ENCODE data around the gene APAF1.
"Not testable (repeated sequence)": the region's sequence is repeated elsewhere in the genome, so short reads cannot be mapped to it uniquely, and the experiment has no call there.

The APAF1 gene

GRCh38 chr12:98727196-98727595 is 82.1 kb downstream of the APAF1 start:
- no peak for DNase-seq

GRCh38 chr12:98730412-98730811 is 85.3 kb downstream of the APAF1 start:
- DNase-seq = no peak

DNA sequence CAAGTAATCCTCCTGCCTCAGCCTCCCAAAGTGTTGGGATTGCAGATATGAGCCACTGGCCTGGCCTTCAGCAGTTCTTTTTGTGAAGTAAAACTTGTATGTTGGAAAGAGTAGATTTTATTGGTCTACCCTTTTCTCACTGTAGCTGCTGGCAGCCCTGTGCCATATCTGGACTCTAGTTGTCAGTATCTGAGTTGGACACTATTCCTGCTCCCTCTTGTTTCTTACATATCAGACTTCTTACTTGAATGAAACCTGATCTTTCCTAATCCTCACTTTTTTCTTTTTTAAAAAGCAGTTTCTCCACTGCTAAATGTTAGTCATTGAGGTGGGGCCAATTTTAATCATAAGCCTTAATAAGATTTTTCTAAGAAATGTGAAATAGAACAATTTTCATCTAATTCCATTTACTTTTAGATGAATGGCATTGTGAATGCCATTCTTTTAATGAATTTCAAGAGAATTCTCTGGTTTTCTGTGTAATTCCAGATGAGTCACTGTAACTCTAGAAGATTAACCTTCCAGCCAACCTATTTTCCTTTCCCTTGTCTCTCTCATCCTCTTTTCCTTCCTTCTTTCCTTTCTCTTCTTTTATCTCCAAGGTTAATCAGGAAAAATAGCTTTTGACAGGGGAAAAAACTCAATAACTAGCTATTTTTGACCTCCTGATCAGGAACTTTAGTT is 88.7 kb downstream of the APAF1 start:
- DNase-seq = no peak

DNA sequence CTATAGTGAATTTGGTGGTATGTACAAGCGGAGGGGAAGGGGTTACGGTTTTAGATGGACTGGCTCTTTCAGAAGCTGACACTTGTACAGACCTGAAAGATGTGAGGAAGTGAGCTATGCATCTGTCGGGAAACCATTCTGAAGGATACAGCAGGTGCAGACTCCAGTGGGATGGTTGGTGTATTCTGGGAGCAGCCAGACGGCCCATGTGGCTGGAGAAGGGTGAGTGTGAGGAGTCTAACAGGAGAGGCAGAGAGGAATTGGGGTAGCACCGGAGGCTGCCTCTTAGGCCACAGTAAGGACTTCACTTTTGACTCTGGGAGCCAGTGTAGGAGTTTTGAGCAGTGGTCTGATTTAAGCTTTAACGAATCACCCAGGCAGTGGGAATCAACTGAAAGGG is 90.7 kb downstream of the APAF1 start:
- no peak for DNase-seq

- peak; percentile 29 to 80 for DNase-seq
These were observed 91.5 kb downstream of the APAF1 start for GRCh38 chr12:98736352-98737321.

DNA sequence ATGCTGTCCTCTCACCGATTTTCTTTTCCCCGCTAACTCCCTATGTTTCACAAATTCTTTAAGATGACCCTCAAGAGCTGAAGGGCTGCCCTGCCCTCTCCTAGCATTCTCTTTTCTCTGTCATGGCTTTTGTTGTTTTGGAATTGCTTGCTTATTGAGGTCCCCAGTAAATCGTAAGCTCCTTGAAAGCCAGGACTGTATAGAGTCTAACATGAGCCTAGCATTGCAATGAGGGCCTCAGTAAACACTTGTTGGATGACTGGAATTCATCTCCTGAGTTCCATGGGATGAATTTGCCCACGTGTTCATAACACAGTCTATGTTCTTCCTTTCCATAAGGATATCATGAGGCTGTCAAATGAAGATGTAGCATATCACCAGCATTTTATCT is 92.2 kb downstream of the APAF1 start:
- no peak for DNase-seq

GRCh38 chr12:98738002-98738401 is 92.9 kb downstream of the APAF1 start:
- no peak for DNase-seq

- DNase-seq = no peak
These were observed 93.4 kb downstream of the APAF1 start for GRCh38 chr12:98738539-98738938.

DNA sequence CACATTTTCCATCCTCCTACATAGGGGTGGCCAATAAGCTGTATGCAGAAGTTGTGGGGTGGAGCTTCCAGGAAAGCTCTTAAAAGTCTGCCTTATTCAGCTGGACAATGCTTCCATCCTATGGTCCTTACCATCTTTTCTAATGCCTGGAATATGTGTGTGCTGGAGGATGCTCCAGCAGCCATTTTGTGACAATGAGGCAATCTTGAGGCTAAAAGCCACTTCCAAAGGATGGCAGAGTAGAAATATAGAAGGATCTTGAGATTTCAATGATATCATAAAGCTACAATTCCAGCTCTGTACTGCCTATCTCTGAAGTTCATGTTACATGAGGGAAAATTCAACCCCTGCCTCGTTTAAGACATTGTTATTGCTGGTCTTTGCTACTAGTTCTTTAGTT is 95.7 kb downstream of the APAF1 start:
- DNase-seq = no peak

GRCh38 chr12:98741196-98741555 is 96.1 kb downstream of the APAF1 start:
- no peak for DNase-seq

DNA sequence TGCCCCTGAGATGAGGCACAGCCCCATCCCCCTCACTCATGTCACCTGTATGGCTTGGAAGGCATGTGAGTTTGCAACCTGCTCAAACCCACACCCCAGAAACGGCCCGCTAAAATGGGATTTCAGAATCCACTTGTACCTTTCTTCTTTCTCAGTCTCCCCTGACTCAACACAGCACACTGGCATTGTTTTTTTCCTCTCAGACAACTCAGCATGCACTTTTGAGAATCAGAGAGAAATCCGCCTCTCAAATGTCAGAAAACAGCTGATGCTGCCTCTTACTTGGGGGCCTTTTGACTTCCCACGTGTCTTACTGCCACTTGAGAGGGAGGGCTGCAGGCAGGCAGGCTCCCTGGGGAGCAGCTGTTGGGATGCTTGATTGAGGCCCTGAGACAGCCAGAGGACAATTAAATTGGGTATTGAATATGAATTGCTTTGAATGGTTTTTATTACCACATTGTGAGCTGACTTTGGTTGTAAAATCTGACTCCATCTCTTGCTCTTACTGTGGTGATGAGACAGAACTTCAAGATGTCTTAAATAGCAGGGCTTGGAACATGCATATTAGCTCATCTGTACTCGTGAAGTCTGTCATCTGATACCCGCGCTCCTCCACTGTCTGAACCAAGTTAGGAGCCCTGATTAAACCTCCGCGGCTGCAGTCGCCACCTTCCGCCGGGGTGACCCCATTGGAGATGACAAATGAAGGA is 96.6 kb downstream of the APAF1 start:
- DNase-seq = no peak

GRCh38 chr12:98743362-98743953 is 98.4 kb downstream of the APAF1 start:
- no peak for DNase-seq

GRCh38 chr12:98744680-98745079 is 99.6 kb downstream of the APAF1 start:
- DNase-seq = no peak

GRCh38 chr12:98745578-98746391 is 100.7 kb downstream of the APAF1 start:
- DNase-seq = no peak

DNA sequence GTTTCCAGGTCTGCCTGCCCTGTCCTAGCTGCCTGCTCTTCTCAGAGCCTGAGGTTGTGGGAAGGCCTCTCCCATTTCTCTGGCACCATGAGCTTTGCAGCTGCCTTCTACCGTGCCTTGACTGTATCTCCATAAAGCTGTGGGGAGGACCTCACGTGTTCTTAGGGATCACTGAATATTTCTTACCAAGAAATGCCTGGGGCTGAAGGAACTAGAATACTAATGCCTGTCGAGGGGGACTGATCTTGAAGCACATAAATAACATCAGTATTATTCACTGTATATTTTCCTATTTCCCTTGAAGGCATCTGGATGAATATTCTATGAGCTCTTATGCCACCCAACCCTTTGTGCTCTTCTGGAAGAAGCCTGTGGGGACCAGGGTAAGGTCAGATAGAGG is 103.4 kb downstream of the APAF1 start:
- DNase-seq = no peak

- DNase-seq = no peak
These were observed 105.4 kb downstream of the APAF1 start for GRCh38 chr12:98750511-98750910.

DNA sequence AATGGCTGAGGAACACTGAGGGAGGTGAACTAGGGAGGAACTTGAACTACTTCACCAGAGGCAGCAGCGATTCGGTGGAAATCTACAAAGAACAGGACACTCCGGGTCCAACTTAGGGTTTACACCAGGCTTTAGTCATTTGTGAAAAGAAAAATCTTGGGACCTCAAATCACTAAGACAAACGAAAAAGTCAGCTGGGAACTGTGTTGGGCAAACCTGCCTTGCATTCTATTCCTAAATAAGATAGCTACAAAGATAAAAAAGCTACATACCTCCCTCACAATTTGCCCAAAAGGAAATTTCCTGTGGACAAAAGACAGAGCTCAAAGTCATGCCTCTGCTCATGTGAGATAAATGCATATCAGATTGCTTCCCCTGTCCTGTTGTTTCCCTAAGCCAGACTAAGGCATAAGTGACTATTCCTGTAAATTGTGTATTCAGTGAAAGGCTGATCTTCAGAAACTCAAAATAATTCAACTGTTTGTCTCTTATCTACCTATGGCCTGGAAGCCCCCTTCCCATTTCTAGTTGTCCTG is 106.6 kb downstream of the APAF1 start:
- DNase-seq = no peak

DNA sequence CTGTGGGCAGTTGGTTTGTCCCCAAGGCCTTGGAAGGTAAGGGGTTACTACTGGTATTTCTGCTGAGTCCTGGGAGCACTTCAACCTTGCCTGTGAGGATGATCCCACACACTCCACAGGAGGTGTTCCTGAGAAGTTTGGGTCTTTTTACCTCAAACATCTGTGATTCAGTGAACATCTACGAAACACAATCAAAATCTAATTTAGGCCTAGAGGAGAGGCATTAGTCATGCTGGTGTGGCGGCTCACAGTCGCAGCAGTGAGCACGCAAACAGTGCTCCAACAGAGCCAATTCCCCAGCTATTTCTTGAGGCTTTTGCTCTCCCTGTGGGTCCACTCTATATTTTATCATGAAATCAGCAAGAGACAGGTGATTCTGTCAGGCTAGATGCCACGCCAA is 107.6 kb downstream of the APAF1 start:
- DNase-seq = no peak

DNA sequence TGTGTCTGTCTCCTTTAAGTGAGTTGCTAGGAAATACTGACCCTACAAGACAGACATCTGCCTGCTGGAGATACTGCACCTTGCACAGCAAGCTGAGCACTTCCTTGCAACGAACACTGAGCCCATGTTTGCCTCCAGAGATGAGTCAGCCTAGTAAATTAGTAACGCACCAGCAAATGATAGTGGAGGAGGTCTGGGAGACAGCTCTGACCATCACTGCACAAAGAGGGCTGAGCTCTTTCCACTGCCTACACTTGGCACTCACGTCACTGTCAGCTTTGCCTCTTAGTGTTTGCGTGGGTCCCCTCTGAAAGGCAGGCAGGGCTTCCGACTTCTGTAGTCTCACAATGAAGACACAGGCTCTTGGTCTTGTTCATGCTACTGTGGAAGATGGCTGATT is 109.0 kb downstream of the APAF1 start:
- DNase-seq = no peak

- not testable (repeated sequence) for DNase-seq
These were observed 110.8 kb downstream of the APAF1 start for GRCh38 chr12:98755855-98756254.

DNA sequence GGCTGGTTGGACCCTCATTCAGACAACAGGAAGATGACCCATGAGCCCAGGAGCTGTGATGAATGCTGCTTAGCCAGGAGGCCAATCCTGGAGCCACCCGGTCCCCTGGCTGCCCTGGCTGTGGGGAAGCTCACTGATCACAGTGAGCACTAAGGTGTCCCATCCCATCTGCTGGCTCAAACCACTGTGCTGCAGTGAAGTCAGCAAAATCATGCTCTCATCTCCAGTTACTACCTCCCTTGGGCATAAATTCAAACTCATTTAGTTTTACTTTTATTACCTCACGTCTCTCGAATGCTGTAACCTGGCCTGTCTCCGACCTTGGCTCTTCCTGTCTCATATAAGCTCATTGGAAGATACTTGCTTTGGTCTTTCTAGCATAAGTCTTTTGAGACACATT is 112.4 kb downstream of the APAF1 start:
- no peak for DNase-seq

DNA sequence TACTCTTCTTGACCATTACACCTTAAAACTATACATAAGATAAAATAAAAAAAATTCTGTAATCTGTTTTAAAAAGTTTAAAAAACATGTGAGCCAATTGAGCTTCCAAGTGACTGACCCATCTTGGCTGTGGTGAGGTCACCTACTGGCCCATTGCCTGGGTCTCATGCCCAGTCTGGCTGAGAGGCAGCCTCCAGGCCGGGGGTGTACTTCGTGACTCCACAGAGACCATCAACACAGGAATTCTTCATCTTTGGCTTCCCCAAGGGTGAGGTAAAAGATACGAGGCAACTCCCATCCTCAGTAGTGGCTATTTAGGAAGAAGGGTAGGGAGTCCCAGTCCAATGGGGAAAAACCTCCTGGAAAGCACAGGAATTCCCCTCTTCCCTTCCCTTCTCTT is 113.2 kb downstream of the APAF1 start:
- DNase-seq = no peak
